HUES64 (cell line): ENCODE results near the gene TNFSF13.

ENCODE experiments used
- H3K27ac ChIP-seq: 2 replicates; pipeline ENCODE4 v1.7.0; 2013; ENCODE audit warnings: low read depth, low read length, inconsistent platforms
- H3K27me3 ChIP-seq: 2 replicates; pipeline ENCODE4 v1.6.1; 2013; ENCODE audit warnings: mild to moderate bottlenecking, low read length; ENCODE audit not compliant: insufficient read depth
- H3K36me3 ChIP-seq: 2 replicates; pipeline ENCODE4 v1.6.1; 2013; ENCODE audit warnings: mild to moderate bottlenecking, low read length; ENCODE audit not compliant: insufficient read depth
- H3K4me1 ChIP-seq: 2 replicates; pipeline ENCODE4 v1.6.1; 2013; ENCODE audit warnings: mild to moderate bottlenecking, low read length, moderate library complexity; ENCODE audit not compliant: insufficient read depth
- H3K4me3 ChIP-seq: 2 replicates; pipeline ENCODE4 v1.5.1; 2013; ENCODE audit warnings: mild to moderate bottlenecking, low read length, moderate library complexity
- H3K9ac ChIP-seq: 2 replicates; pipeline ENCODE4 v1.6.1; 2013; ENCODE audit warnings: mild to moderate bottlenecking, low read depth, low read length
- H3K9me3 ChIP-seq: 2 replicates; pipeline ENCODE4 v1.6.1; 2013; ENCODE audit warnings: low read depth, low read length; ENCODE audit not compliant: insufficient read depth
- WGBS: fragments of 150-250, 120-280 bp; methylation state at CpG from one replicate; pipeline ENCODE4 v1.1.7; 2013; ENCODE audit warnings: missing lambda C conversion rate; 5-methylcytosine and 5-hydroxymethylcytosine counted together

Gene TNFSF13

GRCh38 chr17:7530023-7530900, 28.3 kb upstream of the TNFSF13 start:
- no peak overlapping the region for H3K4me3 ChIP-seq
- no peaks in the 10 kb centered on the region for H3K36me3 ChIP-seq
- H3K9me3 ChIP-seq = peaks cover 19% of the 10 kb centered on the region
- no peak overlapping the region for H3K9ac ChIP-seq
- 94% methylated on average over 4 of the region's 6 CpGs for WGBS
- no peak overlapping the region for H3K27ac ChIP-seq
- no peaks in the 10 kb centered on the region for H3K27me3 ChIP-seq
- no peaks in the 10 kb centered on the region for H3K4me1 ChIP-seq

GRCh38 chr17:7538050-7538449, 20.5 kb upstream of the TNFSF13 start:
- H3K27ac ChIP-seq = no peak overlapping the region
- H3K9ac ChIP-seq = no peak overlapping the region
- 81% methylated on average over 3 of the region's 3 CpGs for WGBS
- H3K36me3 ChIP-seq = no peaks in the 10 kb centered on the region
- 0 out of 2 replicates have a peak, but pooled peaks cover 5% of the 10 kb centered on the region for H3K9me3 ChIP-seq
- H3K27me3 ChIP-seq = peaks cover 5% of the 10 kb centered on the region; the same call in 1 of the 2 replicates
- no peak overlapping the region for H3K4me3 ChIP-seq
- no peaks in the 10 kb centered on the region for H3K4me1 ChIP-seq

GRCh38 chr17:7538891-7539545, 19.5 kb upstream of the TNFSF13 start:
- H3K27ac ChIP-seq = no peak overlapping the region
- H3K9me3 ChIP-seq = 0 out of 2 replicates have a peak, but pooled peaks cover 5% of the 10 kb centered on the region
- H3K4me3 ChIP-seq = no peak overlapping the region
- no peak overlapping the region for H3K9ac ChIP-seq
- H3K36me3 ChIP-seq = no peaks in the 10 kb centered on the region
- H3K27me3 ChIP-seq = peaks cover 12% of the 10 kb centered on the region; the same call in 1 of the 2 replicates
- no peaks in the 10 kb centered on the region for H3K4me1 ChIP-seq
- WGBS = 76% methylated on average over 11 of the region's 11 CpGs

- Histone ChIP-seq H3K27me3 (peaks cover 12% of the 10 kb centered on the region; the same call in 1 of the 2 replicates), H3K4me3 (no peak overlapping the region), H3K27ac (no peak overlapping the region), H3K9me3 (0 out of 2 replicates have a peak, but pooled peaks cover 5% of the 10 kb centered on the region), H3K9ac (no peak overlapping the region), H3K4me1 (no peaks in the 10 kb centered on the region), H3K36me3 (no peaks in the 10 kb centered on the region)
- 92% methylated on average over 9 of the region's 9 CpGs for WGBS
Measured at GRCh38 chr17:7541074-7541621, 17.4 kb upstream of the TNFSF13 start.

- Histone ChIP-seq H3K4me3 (no peak overlapping the region), H3K9ac (no peak overlapping the region), H3K4me1 (no peaks in the 10 kb centered on the region), H3K27ac (no peak overlapping the region), H3K9me3 (no peaks in the 10 kb centered on the region), H3K36me3 (no peaks in the 10 kb centered on the region), H3K27me3 (peaks cover 16% of the 10 kb centered on the region; the same call in 1 of the 2 replicates)
- 79% methylated on average over 6 of the region's 6 CpGs for WGBS
Measured at GRCh38 chr17:7544911-7545310, 13.6 kb upstream of the TNFSF13 start.

- Histone ChIP-seq H3K4me3 (peak within 1 kb of the TSS; percentile 80), H3K27ac (no peak within 1 kb of the TSS), H3K27me3 (peaks cover 4% of the 10 kb centered on the region; the same call in 1 of the 2 replicates), H3K9me3 (no peaks in the 10 kb centered on the region), H3K4me1 (no peaks in the 10 kb centered on the region), H3K36me3 (no peaks in the 10 kb centered on the region), H3K9ac (peak within 1 kb of the TSS; percentile 67)
- 4% methylated on average over 64 of the region's 65 CpGs for WGBS
Measured at GRCh38 chr17:7548585-7549400, 9.8 kb upstream of the TNFSF13 start, which contains the start of gene TNFSF12. TNFSF12 (plus strand) TSS chr17:7549058; CDS start chr17:7549154, 96 bp downstream.

- Histone ChIP-seq H3K27ac (no peak overlapping the region), H3K4me3 (peak overlapping the region; percentile 80), H3K9ac (no peak overlapping the region; the same call in 1 of the 2 replicates), H3K9me3 (no peaks in the 10 kb centered on the region), H3K36me3 (no peaks in the 10 kb centered on the region), H3K4me1 (no peaks in the 10 kb centered on the region), H3K27me3 (peaks cover 4% of the 10 kb centered on the region; the same call in 1 of the 2 replicates)
- 77% methylated on average over 20 of the region's 20 CpGs for WGBS
Measured at GRCh38 chr17:7549401-7550055, 9.0 kb upstream of the TNFSF13 start.

- Histone ChIP-seq H3K4me3 (no peak overlapping the region), H3K27me3 (peaks cover 4% of the 10 kb centered on the region; the same call in 1 of the 2 replicates), H3K9ac (no peak overlapping the region), H3K9me3 (no peaks in the 10 kb centered on the region), H3K27ac (no peak overlapping the region), H3K4me1 (no peaks in the 10 kb centered on the region), H3K36me3 (no peaks in the 10 kb centered on the region)
- WGBS = 86% methylated on average over 6 of the region's 6 CpGs
Measured at GRCh38 chr17:7550344-7550743, 8.2 kb upstream of the TNFSF13 start.

- 92% methylated on average over 4 of the region's 4 CpGs for WGBS
- H3K36me3 ChIP-seq = no peaks in the 10 kb centered on the region
- H3K27ac ChIP-seq = no peak overlapping the region
- H3K4me3 ChIP-seq = no peak overlapping the region
- no peaks in the 10 kb centered on the region for H3K4me1 ChIP-seq
- H3K27me3 ChIP-seq = peaks cover 4% of the 10 kb centered on the region; the same call in 1 of the 2 replicates
- no peaks in the 10 kb centered on the region for H3K9me3 ChIP-seq
- no peak overlapping the region for H3K9ac ChIP-seq
Measured at GRCh38 chr17:7551396-7551795, 7.2 kb upstream of the TNFSF13 start.

GRCh38 chr17:7552621-7553051, 5.9 kb upstream of the TNFSF13 start:
- Histone ChIP-seq H3K27ac (no peak overlapping the region), H3K4me1 (peaks cover 6% of the 10 kb centered on the region)
- 90% methylated on average over 6 of the region's 6 CpGs for whole genome bisulfite sequencing

More at GRCh38 chr17:7552621-7553051, 5.9 kb upstream of the TNFSF13 start:
- peaks cover 3% of the 10 kb centered on the region; the same call in 1 of the 2 replicates for H3K27me3 ChIP-seq
- no peak overlapping the region for H3K9ac ChIP-seq
- no peak overlapping the region for H3K4me3 ChIP-seq
- H3K9me3 ChIP-seq = no peaks in the 10 kb centered on the region
- no peaks in the 10 kb centered on the region for H3K36me3 ChIP-seq
